HG02885 (cell line): ENCODE data around the gene SLC9C2.
"Not testable (repeated sequence)": the region's sequence is repeated elsewhere in the genome, so short reads cannot be mapped to it uniquely, and the experiment has no call there.

ENCODE experiments used
- ATAC-seq: cut with Tn5 transposase; IDR thresholded peaks from one replicate; pipeline ENCODE4 v1.9.1; 2021; ENCODE audit warnings: mild to moderate bottlenecking; ENCODE audit not compliant: unreplicated experiment, poor library complexity

Gene SLC9C2

DNA sequence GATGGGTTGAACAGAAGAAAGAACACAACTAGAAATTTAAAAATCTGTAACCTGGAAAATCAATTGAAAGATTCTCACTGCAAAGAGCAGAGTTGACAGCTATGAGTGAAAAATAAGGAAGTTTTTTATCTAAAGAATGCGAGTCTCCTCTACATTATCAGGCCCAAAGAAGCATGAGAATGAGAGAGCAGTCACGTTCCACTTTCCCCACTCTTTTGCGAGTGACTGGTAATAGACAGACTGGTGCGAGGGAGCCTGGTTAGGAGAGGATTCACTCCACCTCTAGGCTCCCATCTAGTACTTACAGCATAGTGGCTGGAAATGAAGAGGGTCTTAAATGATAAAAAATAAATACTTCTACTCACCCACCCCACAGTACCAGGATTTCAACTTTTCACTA lies 73.8 kb downstream of the SLC9C2 start:
- ATAC-seq: no peak

DNA sequence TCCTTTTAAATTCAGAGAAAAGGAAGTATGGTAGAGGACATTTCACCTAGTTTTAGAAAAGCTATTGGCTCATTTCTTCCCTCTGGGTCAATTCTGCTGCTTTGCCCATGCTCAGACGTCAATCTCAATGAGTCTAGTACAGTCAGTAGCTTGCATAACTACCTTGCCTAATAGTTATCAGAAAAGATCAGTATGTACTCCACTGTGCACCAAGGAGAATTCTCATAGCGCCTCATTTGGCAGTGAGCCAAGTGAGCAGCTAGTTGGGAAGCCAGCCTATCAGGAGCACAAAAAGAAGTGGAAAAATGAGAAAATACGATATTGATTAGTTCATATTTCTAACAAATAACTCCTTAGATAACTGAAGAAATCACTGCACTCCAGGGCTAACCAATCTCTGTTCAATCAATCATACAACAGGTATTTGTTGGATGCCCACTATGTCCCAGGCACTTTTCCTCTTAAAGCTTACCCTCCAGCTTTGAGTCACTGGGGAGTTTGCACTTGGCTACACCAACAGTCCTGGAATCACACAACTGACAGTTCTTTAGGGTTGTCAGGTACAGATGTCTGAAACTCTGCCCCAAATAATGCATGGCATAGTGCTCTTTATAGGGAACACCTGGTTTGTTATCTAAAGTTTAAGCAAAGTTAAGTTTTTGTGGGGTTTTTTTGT lies 75.6 kb downstream of the SLC9C2 start:
- ATAC-seq: no peak

DNA sequence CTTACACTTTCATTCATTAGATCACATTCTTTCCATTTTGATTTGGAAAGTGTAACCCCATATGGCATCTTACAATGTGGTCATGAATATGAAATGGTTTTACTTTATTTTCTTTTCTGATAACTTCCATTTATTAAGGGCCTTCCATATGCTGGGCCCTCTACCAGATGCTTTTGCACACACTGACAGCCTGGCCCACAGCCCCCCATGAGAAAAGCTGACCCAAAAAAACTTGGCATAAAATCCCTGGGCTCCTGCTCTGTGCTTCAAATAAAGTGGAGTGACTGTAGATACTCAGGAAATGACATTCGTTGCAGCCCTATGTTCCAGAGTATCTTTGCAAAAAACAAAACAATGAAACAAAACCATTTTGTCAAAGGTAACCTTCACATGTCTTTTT lies 76.9 kb downstream of the SLC9C2 start:
- no peak for ATAC-seq

DNA sequence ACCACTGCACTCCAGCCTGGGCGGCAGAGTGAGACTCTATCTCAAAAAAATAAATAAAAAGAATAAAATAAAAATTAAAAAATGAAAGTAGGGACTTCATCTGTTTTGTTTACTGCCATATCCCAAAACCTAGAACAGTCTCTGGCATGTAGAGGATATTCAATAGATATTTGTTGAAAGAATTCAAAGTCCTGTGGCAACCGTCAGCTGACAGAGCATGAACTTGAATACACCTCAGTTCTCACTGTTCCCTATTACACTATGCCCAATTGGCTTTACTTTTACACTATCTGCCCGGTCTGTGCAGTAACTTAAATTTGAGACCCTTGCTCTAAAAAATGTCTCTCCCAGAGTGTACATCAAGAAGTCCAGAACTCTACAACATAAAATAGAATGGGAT lies 79.5 kb downstream of the SLC9C2 start:
- ATAC-seq: no peak

DNA sequence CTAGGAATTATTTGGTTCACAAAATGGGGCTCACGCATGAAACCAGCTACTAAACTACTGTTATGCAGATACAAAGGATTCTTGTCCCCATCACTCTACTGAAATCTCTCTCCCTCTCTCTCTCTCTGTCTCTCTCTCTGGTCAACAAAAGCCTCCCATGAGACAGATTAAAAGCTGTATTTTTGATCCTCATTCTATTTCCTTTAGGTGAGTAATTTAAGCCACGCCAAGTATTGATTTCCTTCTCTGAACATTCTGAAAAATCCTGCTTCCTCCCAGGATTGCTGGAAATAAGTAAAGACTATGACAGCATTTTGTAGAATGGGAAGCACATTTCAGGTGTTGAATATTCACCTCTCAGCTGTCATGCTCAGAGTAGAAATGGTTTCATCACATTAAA lies 82.1 kb downstream of the SLC9C2 start:
- ATAC-seq: no peak

DNA sequence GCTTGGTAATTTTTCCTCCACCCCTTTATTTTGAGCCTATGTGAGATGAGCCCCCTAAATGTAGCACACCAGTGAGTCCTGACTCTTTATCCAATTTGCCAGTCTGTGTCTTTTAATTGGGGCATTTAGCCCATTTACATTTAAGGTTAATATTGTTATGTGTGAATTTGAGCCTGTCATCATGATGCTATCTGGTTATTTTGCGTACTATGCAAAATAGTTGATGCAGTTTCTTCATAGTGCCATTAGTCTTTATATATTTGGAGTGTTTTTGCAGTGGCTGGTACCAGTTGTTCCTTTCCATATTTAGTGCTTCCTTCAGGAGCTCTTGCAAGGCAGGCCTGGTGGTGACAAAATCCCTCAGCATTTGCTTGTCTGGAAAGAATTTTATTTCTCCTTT lies 88.4 kb downstream of the SLC9C2 start:
- ATAC-seq: not testable (repeated sequence)

DNA sequence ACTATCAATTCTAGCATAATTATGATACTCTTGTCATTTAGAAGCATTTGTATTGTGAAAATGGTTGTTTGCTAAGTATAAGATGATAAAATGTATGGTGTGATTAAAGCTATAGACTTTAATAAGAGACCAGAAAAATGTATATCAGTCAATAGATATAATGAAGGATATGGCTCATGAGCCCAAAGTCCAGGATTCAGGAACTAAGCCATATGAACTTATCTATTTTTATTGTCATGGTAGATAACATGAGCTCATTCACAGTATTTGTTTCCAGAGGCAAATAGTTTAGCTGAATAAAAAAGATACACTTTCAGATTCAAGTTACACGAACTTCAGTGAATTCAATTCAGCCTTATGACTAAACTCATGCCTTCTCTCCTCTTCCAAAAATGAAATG lies 93.1 kb downstream of the SLC9C2 start:
- ATAC-seq: no peak

DNA sequence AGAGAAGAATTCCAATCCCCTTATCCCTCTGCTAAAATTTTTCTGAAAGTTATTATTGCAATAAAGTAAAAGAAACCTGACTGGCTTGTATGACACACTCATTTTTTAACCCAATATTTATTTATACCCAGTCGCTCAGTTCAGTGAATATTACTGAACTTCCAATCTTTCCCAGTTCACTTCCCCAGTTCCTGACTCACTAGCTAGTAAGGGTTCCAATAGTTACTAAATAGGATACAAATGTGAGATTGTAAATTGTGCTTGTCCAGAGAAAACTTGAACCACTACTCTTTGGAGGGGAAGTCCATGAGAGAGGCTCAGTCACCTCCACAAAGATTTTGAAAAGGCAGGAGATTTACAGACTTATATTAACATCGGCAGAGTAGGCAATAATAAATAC lies 94.3 kb downstream of the SLC9C2 start:
- no peak for ATAC-seq

DNA sequence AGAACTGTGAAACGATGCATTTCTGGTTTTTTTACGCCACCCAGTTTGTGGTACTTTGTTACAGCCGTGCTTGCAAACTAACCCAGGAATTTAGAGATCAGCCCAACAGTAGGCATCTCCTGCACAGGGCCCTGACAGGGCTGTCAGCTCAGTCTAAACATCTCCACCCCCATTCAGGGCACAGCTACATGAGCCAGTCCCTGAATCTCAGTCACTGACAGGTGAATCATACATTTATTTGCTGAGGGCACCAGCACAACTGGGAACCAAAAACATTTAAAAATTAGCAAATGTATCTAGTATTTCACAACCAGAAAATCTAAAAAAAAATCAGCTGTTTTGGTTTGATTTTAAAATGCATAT lies 95.0 kb downstream of the SLC9C2 start:
- ATAC-seq: no peak

DNA sequence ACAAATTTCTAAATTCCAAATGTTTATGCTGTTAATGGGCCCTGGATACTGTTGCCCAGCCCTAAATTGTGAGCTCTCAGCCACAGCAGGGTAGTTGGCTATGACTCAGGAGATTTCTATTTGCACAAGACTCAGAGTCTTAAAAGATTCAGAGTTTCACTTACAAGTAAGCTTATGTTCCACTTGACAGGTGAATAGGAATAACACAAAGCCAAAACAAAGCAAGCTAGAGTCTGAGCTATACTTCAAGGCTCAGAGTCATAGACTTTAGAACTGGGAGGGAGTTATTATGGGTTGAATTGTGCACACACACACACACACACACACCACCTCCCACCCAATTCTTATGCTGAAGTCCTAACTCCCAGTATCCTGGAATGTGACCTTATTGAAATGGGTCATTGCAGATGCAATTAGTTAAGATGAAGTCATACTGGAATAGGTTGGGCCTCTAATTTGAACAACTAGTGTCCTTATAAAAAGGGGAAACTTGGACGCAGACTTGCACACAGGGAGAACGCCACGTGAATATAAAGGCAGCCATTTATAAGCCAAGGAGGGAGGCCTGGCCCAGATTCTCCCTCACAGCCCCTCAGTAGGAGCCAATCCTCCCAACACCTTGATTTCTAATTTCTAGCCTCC lies 95.5 kb downstream of the SLC9C2 start:
- no peak for ATAC-seq

DNA sequence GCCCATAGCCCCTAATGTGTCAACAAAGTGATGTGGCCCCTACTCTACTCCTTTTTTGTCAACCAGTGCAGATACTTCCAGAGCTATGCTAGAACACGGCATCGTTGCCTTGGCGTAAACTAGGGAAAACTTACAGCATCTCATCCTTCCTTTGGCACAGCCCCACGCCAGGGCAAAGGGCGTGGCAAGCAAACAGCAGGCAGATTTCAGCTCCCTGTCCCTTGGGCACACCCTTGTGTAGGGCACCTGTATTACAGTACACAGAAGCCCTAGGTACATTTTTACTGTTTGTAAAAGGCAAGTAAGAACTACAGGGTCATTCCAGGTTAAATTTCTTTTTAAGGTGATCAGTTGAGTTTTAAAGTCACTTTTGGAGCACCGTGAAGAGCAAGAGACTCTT lies 96.4 kb downstream of the SLC9C2 start:
- ATAC-seq: no peak

DNA sequence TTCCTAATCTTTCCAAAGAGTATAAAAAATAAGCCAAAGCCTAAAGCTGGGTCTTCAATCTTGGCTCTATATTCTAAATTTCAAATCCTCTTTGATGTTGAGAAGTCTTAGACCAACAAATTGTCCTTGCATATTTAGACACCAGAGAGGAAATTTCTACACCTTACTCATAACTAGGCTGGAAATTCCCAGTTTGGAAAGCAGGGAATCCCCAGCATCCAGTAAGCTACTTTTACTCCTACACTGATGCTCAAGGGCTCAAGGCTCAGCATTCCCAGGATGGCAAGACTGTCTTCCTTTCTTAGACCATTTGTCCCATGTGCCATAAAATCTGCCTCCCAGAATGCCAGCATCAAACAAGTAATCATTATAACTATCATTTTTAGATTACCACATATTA lies 97.5 kb downstream of the SLC9C2 start:
- ATAC-seq: no peak

DNA sequence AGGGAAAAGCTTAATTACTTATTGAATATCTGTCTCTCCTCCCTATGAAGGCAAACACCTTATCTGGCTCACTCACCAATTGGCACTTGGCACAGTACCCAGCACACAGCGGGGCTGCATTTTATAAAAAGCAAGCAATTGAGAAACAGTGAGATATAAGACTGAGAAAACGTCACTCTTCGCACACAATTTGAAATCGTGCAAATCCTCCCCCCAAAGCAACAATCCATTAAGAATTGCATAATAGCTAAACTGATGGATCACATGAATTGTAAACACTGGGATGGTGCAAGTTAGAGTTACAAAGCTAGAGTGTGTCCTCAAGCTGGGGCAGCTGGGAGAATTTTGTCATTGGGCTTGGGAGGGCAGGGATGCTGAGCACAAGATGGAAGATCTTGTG lies 98.6 kb downstream of the SLC9C2 start:
- no peak for ATAC-seq

DNA sequence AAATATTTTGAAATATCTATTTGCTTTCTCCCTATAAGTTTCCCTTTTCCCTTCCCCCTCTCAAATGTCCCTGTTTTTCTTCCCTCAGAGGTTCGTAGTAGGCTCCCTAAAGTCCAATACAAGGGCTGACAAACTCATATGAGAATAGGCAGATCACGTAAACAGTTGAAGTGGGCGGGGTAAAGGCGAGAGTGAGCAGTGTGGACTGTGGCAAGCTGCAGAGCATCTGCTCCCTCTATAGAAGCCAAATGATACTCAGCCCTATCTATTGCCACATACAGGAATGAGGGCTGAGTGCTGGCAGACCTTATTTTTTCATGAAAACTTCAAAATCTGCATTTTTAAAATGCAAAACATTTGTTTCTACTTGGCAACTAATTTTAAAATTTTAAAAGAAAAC lies 99.5 kb downstream of the SLC9C2 start:
- ATAC-seq: no peak

DNA sequence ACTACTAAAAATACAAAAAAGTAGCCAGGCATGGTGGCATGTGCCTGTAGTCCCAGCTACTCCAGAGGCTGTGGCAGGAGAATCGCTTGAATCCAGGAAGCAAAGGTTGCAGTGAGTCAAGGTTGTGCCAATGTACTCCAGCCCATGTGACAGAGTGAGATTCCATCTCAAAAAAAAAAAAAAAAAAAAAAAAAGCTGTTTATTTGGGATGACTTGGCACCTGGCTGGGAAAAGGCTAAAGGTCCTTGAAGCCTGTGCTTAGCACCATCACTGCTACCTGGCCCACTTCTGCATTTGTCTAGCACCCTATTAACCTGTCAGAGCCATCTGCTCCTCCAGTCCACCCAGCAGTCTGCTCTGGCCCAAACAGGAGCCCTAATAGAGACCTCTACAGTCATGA lies 100.8 kb downstream of the SLC9C2 start:
- ATAC-seq: no peak

DNA sequence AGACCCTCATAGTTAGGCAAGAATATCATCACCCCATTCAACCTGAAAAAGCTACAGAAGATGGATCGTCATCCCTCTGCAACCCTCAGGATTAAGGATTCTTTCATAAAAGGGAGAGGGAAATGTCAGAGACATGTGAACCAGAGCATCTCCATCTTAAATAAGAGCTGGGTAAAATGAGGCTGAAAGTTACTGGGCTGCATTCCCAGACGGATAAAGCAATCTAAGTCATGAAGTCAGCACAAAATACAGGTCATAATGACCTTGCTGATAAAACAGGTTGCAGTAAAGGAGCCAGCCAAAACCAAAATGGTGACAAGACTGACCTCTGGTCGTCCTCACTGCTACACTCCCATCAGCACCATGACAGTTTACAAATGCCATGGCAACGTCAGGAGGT lies 103.1 kb downstream of the SLC9C2 start:
- no peak for ATAC-seq

DNA sequence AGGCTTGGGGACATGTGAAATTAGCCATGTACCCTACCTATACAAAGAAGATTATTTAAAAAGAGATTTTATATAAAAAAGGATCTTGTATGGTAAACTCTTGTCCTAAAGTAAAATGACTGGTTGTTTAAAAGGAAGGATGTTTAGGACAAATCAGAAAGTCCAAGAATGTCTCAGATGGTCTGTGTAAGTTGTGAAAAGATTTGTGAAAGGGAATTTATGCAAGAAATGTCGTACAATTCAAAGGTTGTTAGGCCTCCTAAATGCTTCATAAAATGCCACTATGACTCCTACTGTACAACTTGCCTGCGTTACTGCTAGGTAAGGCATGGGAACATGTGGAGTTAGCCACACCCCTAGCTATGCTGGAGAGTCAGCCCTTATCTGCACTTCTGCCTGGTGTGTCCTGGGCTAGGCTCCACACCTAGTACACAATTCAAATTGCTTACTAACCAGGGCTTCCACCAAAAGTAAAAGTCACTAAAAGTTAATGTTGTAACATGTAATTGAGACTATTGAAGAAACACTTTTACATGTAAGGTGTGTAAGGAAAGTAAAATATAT lies 106.0 kb downstream of the SLC9C2 start:
- no peak for ATAC-seq

DNA sequence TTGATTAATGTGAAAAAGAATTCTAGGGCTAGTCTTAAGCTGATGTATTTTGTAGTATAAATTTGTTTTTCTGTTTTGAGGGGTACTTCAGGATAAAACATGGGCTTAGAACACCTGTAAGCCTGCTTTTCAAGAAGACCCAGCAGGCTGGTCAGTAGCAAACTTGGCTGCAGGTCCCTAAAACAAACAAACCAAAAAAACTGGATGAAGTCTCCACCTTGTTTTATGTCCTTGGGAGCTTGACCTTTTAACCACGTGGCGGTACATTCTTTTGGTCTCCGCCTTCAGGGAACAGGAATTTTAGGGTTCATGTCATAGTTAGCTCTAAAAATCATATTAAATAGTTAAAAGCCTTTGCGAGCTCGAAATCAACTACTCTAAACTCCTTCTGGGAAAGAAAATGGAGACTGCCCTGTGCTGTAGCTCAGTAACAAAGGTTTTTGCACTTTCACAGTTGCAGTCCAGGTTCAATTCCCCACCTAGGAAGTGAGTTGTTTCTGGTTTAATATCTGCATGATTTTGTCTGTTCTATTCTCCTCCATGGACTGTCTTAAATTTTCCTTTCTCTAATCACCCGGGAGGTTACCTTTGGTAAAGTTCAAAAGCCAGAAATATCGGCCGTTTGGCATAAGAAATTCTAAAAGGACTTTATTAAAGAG lies 107.1 kb downstream of the SLC9C2 start:
- no peak for ATAC-seq

DNA sequence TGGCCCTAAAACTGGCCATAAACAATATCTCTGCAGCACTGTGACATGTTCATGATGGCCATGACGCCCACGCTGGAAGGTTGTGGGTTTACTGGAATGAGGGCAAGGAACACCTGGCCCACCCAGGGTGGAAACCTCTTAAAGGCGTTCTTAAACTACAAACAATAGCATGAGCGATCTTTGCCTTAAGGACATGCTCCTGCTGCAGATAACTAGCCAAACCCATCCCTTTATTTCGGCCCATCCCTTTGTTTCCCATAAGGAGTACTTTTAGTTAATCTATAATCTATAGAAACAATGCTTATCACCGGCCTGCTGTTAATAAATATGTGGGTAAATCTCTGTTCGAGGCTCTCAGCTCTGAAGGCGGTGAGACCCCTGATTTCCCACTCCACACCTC lies 109.7 kb downstream of the SLC9C2 start:
- ATAC-seq: not testable (repeated sequence)

DNA sequence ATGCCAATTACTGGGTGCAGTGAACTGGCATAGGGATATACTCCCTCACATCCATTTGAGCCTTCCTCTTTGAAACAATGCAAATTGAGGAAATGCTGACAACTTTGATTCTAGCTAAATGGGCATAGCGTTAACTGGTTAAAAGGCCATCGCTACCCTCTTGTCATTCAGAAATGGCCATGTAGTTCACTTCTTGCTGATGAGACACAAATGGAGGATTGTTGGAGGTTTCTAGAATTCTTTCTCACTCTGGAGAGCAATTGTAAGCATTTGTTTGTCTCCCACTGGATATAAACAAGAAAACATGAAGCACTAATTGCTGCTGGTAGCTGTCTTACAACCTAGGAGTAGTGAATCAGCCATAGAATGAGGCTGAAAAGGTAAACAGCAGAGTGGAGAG lies 111.4 kb downstream of the SLC9C2 start:
- ATAC-seq: no peak

DNA sequence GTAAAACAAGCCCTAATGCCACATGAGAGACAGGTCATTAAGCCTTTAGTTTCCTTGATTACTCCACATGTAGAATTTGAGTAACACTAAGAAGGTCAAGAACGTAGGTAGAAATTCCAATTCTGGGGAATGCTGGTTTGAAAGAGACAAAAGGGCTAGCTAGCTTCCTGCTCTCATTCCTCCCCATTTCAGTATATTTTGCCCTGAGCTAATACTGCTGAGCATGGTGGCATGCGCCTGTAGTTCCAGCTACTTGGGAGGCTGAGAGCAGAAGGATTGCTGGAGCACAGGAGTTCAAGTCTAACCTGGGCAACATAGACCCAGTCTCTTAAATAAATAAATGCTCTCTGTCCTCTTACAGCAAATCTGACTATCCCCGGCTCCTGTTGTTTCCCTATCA lies 112.9 kb downstream of the SLC9C2 start:
- ATAC-seq: no peak

DNA sequence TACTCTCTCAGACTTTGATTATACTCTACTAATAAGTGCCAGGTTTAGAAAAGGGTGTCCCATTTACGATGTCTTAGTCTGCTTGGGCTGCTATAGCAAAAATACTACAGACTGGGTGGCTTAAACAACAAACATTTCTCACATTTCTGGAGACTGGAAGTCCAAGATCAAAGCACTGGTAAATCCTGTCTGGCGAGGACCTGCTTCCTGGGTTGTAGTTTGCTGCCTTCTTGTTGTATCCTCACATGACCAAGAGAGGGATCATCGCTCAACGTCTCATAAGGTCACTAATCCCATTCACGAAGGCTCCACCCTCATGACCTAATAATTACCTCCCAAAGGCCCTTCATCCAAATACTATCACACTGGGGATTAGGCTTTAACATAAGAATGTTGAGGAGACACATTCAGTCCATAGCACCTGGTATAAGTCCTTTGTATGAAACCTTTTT lies 113.7 kb downstream of the SLC9C2 start:
- no peak for ATAC-seq
